Measurements from ENCODE around the gene TBXT. TPM values are rescaled to one million over a fixed set of nuclear protein-coding genes. Genes with fewer than 3 reads are reported as not detected.

The TBXT gene
- total RNA-seq, 4 donors from 2014 or later = 0.13 to 1.3 TPM; not detected in 2

DNA sequence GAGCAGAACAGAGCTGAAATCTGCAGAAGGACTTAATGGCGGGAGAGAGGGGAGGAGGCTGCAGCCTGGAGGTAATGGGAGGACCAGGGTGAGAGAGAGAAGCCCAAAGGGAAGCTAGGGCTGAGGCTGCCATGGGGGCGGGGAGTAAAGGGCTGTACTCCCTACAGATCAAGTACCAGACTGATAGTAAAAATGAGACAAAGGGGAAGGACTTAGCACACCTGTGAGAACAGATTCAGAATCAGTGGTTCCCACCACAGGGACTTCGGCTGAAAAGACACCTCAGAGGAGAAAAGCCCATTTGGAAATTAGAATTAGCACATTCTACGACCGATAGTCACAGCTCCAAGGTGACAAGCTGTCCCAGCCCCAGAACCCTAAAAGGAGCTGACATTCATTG lies 6.4 kb upstream of the TBXT start:
- H3K36me3 ChIP-seq = no peaks in the 10 kb centered on the region
- H3K4me1 ChIP-seq = peaks cover 6 to 9% of the 10 kb centered on the region in 2 donors
- no peaks in the 10 kb centered on the region for H3K27me3 ChIP-seq
- no peak for DNase-seq
- TF ChIP-seq, protein P1, sequence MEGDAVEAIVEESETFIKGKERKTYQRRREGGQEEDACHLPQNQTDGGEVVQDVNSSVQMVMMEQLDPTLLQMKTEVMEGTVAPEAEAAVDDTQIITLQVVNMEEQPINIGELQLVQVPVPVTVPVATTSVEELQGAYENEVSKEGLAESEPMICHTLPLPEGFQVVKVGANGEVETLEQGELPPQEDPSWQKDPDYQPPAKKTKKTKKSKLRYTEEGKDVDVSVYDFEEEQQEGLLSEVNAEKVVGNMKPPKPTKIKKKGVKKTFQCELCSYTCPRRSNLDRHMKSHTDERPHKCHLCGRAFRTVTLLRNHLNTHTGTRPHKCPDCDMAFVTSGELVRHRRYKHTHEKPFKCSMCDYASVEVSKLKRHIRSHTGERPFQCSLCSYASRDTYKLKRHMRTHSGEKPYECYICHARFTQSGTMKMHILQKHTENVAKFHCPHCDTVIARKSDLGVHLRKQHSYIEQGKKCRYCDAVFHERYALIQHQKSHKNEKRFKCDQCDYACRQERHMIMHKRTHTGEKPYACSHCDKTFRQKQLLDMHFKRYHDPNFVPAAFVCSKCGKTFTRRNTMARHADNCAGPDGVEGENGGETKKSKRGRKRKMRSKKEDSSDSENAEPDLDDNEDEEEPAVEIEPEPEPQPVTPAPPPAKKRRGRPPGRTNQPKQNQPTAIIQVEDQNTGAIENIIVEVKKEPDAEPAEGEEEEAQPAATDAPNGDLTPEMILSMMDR (IDR thresholded peaks at IDR 0.05) = no peak
- no peak overlapping the region for H3K27ac ChIP-seq
- intact Hi-C loops (cut with DNase I) = no loop called here
- H3K4me3 ChIP-seq (replicated peaks in 1 of 3) = no peak overlapping the region
- H3K9me3 ChIP-seq = no peaks in the 10 kb centered on the region
- WGBS, 2 donors = 59 to 60% methylated on average over 5 of the region's 5 CpGs

DNA sequence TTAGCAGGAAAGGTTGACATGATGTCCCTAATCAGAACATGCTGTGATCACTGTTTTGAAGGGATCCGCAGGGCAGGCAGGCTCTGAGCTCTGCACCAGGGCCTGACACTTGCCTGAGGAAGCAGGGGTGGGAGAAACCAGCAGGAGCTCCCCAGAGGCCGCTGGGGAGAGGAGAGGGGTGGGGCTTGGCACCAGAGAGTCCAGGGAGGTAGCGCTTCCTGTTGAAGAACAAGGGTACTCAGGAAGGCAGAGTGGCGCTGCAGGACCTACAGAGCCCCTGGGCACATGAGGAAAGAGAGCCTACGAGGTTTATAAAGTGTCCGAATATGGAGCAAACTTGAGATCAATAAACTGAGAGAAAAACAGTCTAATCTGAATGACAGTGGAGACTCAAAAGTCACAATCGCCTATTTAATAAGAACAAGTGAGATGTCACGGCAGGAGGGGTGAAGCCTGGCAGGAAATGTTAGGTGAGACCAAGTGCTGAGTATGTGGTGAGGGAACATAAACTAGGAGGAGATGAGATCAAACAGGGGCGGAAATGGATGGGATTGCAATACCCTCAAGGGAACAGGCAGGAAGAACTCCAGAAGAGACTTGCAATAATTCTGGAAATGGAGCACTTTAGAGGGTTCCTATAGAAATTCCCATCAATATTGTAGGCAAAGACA lies 5.8 kb upstream of the TBXT start:
- H3K36me3 ChIP-seq = no peaks in the 10 kb centered on the region
- H3K4me3 ChIP-seq (replicated peaks in 1 of 3) = no peak overlapping the region
- no peak overlapping the region for H3K27ac ChIP-seq
- no peaks in the 10 kb centered on the region for H3K9me3 ChIP-seq
- intact Hi-C loops (cut with DNase I) = no loop called here
- peak; percentile 88 for DNase-seq
- H3K4me1 ChIP-seq = peaks cover 6 to 15% of the 10 kb centered on the region in 2 donors
- TF ChIP-seq, protein P1 (IDR thresholded peaks at IDR 0.05) = no peak
- no peak for TF ChIP-seq POLR2A (IDR thresholded peaks at IDR 0.05)
- 7 to 9% methylated on average over 9 of the region's 9 CpGs for WGBS, 2 donors
- H3K27me3 ChIP-seq = no peaks in the 10 kb centered on the region

- TF ChIP-seq, protein P1 (IDR thresholded peaks at IDR 0.05) = no peak
- TF ChIP-seq POLR2A (IDR thresholded peaks at IDR 0.05) = no peak
- H3K27me3 ChIP-seq = peaks cover 5% of the 10 kb centered on the region
- H3K9me3 ChIP-seq = no peaks in the 10 kb centered on the region
- no peak for DNase-seq
- H3K4me3 ChIP-seq (replicated peaks in 1 of 3) = no peak overlapping the region
- H3K36me3 ChIP-seq = no peaks in the 10 kb centered on the region
- intact Hi-C loops (cut with DNase I) = no loop called here
- 82 to 83% methylated on average over 3 of the region's 3 CpGs for WGBS, 2 donors
- H3K4me1 ChIP-seq = peaks cover 12 to 23% of the 10 kb centered on the region in 2 donors
- no peak overlapping the region for H3K27ac ChIP-seq
These were observed 4.9 kb upstream of the TBXT start for GRCh38 chr6:166172546-166172945.

DNA sequence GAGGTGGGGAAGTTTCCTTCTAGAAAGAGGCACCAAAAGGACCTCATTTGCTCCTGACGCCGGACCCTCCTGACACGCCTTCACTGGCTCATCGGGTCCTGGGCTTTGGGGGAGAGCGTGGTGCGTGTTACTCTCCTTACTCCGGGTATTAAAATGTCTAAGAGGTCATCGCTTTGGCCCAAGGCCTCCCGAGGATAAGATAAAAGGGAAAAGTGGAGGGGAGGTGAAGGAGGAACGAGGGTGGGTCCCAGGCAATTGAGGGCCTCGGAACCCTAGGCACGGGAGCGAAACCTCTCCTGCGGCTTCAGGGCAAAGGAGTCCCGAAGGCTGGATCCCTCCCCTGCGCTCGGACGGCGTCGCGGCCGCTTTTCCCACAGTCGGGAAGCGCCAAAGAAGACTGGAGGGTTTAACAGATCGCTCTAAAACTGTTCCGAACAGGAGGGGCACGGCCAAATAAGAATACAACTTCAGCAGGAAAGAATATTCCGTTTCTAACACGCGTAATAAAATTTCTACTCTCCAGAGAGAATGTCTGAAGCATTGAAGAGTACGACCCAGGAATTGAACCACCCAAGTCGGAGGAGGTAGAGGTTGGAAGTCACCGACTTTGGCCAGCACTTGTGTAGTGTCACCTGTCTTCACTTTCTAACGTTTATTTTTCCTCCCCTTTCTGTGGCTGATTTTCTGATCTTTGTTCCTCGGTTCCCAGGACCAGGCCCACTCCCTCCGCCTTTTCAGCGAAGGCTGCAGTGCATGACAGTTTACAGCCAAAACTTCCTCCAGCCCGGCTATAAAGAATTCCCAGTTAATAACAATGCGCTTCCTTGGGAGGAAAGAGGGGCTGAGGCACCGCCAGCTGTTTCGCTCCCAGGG lies 2.1 kb upstream of the TBXT start:
- Histone ChIP-seq H3K4me1 (peaks cover 21 to 37% of the 10 kb centered on the region in 2 donors), H3K27ac (no peak overlapping the region), H3K27me3 (peaks cover 18% of the 10 kb centered on the region), H3K9me3 (no peaks in the 10 kb centered on the region), H3K4me3 (replicated peaks in 1 of 3) (no peak overlapping the region), H3K36me3 (no peaks in the 10 kb centered on the region)
- 44 to 57% methylated on average over 41 of the region's 41 CpGs for WGBS, 2 donors
- intact Hi-C loops (cut with DNase I) = no loop called here
- DNase-seq = no peak
- TF ChIP-seq, protein P1 (IDR thresholded peaks at IDR 0.05) = no peak
- TF ChIP-seq POLR2A (IDR thresholded peaks at IDR 0.05) = no peak

Measured in thyroid gland (tissue), 4 donors.